ENCODE measurements around the gene AJM1. TPM values are rescaled to one million over a fixed set of nuclear protein-coding genes. Genes with fewer than 3 reads are reported as not detected.

AJM1 gene
- total RNA-seq, 1 experiment from 2014 or later: 1.1 TPM

DNA sequence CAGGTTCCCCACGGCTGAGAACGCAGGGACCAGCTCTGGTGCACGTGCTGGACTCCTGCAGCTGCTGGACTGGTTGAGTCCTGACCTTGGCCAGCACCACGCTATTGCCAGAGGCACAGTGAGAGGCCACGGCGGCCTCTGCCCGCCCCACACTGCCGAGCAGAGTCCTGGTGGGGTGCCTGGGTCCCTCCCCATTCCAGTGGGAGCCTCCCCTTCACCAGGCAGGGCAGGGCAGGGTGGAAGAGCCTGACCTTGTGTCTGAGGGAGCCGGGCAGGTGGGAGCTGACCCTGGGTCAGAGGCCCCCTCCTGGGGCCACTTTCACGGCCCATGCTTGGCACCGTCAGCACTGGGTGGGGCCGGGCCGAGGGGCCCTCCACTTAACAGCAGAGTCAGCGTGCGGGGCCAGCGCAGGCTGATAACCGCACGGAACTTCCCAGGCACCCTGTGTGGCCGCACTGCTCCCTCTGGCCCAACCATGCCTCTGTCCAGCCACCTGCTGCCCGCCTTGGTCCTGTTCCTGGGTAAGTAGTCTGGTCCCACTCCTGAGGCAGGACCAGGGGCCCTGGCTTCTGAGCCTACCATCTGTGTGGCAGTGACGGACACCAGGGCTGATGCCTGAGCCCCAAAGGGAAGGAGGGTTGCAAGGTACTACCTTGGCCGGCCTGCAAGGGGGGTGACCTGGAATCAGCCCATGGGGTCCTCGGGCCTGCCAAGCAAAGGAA is 9.8 kb downstream of the AJM1 start, which contains the start of gene MAMDC4:
TSS of gene MAMDC4 (plus strand) at position 406 of the 723 bp plus-strand sequence. CDS start at position 477, 71 bp downstream.
- DNase-seq (ENCODE audit: low spot score): no peak
- in situ Hi-C loops (cut with HindIII; ENCODE audit: low sequenced_read_pairs): no loop called here

DNA sequence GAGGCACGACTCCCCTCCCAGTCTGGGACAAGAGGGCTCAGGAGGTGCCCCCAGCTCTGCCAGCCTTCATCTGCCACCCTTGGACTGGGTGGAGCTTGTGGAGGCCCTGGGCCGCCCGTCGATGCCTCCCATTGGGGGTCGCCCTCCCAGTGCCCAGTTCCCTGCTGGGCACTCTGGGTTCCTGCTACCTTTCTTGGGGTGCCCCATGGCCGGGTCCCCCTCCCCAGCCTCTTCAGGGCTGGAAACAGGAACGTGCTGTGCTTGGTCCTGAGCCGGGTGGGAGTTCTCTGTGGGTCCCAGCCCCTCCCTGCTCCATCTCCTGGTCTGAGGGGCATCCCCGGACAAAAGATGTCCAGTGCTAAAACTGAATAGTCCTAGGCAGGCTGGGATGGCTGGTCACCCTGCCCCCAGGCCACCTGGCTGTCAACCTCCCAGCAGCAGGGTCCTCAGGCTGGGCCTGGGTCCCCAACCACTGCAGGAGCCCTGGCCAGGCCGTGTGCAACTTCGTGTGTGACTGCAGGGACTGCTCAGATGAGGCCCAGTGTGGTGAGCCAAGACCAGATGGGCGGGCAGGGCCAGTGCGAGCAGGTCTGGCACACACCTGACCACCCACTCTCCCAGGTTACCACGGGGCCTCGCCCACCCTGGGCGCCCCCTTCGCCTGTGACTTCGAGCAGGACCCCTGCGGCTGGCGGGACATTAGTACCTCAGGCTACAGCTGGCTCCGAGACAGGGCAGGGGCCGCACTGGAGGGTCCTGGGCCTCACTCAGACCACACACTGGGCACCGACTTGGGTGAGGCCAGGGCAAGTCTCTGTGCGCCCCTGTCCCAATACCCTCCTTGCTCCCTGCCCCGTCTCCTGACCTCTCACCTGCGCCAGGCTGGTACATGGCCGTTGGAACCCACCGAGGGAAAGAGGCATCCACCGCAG is 10.7 kb downstream of the AJM1 start:
- DNase-seq (ENCODE audit: low spot score): no peak
- in situ Hi-C loops (cut with HindIII; ENCODE audit: low sequenced_read_pairs): no loop called here

DNA sequence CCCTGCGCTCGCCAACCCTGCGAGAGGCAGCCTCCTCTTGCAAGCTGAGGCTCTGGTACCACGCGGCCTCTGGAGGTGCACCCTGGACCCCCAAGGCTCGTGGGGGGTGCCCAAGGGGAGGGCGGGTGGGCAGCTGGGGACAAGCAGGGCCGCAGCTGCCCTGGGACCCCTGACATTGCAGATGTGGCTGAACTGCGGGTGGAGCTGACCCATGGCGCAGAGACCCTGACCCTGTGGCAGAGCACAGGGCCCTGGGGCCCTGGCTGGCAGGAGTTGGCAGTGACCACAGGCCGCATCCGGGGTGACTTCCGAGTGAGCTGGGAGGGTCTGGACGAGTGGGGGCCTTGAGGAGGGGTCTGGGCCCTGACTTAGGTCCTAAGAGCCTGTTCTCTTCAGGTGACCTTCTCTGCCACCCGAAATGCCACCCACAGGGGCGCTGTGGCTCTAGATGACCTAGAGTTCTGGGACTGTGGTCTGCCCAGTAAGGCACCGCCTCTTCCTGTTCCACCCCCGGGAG is 11.4 kb downstream of the AJM1 start:
- in situ Hi-C loops (cut with HindIII; ENCODE audit: low sequenced_read_pairs): no loop called here
- no peak for DNase-seq (ENCODE audit: low spot score)

DNA sequence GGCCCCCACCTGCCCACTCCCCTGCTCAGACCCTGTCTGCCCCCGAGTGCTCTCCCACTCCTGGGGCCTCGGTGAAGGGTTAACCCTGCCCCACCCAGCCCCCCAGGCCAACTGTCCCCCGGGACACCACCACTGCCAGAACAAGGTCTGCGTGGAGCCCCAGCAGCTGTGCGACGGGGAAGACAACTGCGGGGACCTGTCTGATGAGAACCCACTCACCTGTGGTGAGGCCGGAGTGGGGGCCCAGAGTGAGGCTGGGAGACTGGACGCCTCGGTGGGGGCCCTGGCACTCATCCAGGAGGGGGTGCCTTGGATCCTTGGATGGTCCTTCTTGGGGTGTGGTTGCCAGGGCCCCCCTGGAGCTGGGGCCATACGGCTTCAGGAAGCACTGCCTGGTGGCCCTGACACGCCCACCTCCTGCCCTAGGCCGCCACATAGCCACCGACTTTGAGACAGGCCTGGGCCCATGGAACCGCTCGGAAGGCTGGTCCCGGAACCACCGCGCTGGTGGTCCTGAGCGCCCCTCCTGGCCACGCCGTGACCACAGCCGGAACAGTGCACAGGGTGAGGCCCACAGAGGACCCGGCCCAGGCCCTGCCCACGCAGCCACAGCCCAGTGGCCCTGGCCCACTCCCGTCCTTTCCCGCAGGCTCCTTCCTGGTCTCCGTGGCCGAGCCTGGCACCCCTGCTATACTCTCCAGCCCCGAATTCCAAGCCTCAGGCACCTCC is 12.0 kb downstream of the AJM1 start:
- no peak for DNase-seq (ENCODE audit: low spot score)

DNA sequence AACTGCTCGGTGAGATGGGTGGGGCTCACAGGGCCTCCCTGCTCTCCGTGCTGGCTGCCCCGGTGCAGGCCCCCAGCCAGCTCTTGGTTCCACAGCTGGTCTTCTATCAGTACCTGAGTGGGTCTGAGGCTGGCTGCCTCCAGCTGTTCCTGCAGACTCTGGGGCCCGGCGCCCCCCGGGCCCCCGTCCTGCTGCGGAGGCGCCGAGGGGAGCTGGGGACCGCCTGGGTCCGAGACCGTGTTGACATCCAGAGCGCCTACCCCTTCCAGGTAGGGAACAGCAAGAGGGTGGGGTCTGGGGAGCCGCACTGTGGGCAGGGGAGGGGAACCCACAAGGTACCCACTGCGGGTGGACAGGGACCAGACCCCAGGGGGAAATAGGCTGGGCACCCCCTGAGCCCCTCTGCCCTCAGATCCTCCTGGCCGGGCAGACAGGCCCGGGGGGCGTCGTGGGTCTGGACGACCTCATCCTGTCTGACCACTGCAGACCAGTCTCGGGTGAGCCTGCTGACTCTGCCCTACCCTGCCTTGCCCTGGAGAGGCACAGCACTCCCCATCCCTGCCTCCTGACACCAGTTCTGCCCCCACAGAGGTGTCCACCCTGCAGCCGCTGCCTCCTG is 12.7 kb downstream of the AJM1 start:
- in situ Hi-C loops (cut with HindIII; ENCODE audit: low sequenced_read_pairs): no loop called here
- no peak for DNase-seq (ENCODE audit: low spot score)

More for the DNA sequence above, 12.0 kb downstream of the AJM1 start:
- in situ Hi-C loops (cut with HindIII; ENCODE audit: low sequenced_read_pairs): no loop called here

DNA sequence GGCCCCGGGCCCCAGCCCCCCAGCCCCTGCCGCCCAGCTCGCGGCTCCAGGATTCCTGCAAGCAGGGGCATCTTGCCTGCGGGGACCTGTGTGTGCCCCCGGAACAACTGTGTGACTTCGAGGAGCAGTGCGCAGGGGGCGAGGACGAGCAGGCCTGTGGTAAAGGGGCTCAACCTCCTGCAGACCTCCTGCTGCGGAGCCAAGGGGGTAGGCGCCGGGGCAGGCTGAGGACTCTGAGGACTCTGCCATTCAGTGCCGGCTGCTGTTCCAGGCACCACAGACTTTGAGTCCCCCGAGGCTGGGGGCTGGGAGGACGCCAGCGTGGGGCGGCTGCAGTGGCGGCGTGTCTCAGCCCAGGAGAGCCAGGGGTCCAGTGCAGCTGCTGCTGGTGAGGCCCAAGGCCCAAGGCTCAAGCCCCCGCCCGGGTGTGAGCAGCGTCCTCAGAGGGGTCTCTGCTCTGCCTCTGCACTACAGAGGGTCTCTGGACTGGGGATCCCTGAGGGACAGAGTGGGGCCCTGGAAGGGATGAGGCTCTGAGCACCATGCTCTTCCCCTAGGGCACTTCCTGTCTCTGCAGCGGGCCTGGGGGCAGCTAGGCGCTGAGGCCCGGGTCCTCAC is 13.3 kb downstream of the AJM1 start:
- in situ Hi-C loops (cut with HindIII; ENCODE audit: low sequenced_read_pairs): no loop called here
- DNase-seq (ENCODE audit: low spot score): no peak

DNA sequence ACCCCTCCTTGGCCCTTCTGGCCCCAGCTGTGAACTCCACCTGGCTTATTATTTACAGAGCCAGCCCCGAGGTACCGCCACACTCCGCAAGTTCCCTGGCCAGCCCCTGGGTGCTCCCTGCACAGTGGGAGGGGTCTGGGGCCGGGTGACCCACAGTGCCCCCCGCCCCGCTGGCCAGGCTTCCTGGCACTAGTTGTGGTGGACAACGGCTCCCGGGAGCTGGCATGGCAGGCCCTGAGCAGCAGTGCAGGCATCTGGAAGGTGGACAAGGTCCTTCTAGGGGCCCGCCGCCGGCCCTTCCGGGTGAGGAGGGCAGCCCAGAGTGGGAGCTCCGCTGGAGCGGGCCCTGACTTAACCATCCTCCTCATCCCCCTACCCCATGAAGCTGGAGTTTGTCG is 13.8 kb downstream of the AJM1 start:
- in situ Hi-C loops (cut with HindIII; ENCODE audit: low sequenced_read_pairs): no loop called here
- no peak for DNase-seq (ENCODE audit: low spot score)

DNA sequence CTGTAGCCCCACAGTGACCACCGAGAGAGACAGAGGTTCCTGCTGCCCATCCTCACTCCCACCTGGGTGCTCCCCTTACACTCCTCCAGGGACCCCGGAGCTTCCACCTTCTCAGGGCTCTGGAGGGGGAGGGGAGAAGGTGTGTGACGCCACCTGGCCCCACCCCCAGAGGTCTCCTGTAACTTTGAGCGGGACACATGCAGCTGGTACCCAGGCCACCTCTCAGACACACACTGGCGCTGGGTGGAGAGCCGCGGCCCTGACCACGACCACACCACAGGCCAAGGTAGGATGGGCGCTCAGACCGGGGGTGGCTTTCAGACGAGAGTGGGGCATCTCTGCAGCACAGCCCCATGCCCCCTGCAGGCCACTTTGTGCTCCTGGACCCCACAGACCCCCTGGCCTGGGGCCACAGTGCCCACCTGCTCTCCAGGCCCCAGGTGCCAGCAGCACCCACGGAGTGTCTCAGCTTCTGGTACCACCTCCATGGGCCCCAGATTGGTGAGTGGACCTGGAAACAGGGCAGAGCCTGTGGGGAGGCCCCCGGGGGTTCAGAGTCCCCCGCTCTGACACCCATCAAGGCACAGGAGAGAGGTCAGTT is 14.4 kb downstream of the AJM1 start:
- no peak for DNase-seq (ENCODE audit: low spot score)

DNA sequence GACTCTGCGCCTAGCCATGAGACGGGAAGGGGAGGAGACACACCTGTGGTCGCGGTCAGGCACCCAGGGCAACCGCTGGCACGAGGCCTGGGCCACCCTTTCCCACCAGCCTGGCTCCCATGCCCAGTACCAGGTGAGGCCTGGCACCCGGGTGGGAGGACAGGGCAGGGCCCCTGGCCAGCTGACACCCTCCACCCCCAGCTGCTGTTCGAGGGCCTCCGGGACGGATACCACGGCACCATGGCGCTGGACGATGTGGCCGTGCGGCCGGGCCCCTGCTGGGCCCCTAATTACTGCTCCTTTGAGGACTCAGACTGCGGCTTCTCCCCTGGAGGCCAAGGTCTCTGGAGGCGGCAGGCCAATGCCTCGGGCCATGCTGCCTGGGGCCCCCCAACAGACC is 14.9 kb downstream of the AJM1 start:
- in situ Hi-C loops (cut with HindIII; ENCODE audit: low sequenced_read_pairs): no loop called here
- no peak for DNase-seq (ENCODE audit: low spot score)

More for the DNA sequence above, 14.4 kb downstream of the AJM1 start:
- in situ Hi-C loops (cut with HindIII; ENCODE audit: low sequenced_read_pairs): no loop called here

DNA sequence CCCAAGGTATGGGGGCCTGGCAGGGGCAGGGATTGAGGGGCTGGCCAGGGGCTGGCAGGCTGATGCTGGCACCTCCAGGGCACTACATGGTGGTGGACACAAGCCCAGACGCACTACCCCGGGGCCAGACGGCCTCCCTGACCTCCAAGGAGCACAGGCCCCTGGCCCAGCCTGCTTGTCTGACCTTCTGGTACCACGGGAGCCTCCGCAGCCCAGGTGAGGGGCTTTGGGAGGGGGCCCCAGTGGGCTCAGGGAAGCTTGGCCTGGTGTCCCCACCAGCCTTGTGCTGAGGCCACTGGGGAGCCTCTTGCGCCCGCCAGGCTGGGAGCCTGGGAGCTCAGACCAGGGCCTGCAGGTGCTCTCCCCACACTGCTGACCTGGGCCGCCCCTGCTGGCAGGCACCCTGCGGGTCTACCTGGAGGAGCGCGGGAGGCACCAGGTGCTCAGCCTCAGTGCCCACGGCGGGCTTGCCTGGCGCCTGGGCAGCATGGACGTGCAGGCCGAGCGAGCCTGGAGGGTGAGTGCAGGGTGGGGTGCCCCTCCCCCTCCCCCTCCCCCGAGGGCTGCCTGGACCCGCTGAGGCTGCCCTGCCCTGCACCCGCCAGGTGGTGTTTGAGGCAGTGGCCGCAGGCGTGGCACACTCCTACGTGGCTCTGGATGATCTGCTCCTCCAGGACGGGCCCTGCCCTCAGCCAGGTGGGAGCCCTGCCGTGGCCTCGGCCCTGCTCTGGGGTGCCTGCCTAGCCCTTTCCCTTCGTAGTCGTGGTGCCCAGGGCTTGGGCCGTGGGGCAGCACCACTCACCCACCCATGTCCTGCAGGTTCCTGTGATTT is 15.5 kb downstream of the AJM1 start:
- in situ Hi-C loops (cut with HindIII; ENCODE audit: low sequenced_read_pairs): no loop called here
- no peak for DNase-seq (ENCODE audit: low spot score)

DNA sequence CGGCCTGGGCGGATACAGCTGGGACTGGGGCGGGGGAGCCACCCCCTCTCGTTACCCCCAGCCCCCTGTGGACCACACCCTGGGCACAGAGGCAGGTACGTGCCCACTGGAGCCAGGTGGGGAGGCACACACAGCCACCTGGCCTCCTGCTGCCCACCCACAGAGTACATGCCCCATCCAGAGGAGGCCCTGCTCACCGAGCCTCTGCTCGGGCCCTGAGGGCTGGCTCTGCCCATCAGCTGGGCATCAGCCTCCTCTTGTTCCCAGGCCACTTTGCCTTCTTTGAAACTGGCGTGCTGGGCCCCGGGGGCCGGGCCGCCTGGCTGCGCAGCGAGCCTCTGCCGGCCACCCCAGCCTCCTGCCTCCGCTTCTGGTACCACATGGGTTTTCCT is 16.2 kb downstream of the AJM1 start:
- DNase-seq (ENCODE audit: low spot score): no peak
- in situ Hi-C loops (cut with HindIII; ENCODE audit: low sequenced_read_pairs): no loop called here

DNA sequence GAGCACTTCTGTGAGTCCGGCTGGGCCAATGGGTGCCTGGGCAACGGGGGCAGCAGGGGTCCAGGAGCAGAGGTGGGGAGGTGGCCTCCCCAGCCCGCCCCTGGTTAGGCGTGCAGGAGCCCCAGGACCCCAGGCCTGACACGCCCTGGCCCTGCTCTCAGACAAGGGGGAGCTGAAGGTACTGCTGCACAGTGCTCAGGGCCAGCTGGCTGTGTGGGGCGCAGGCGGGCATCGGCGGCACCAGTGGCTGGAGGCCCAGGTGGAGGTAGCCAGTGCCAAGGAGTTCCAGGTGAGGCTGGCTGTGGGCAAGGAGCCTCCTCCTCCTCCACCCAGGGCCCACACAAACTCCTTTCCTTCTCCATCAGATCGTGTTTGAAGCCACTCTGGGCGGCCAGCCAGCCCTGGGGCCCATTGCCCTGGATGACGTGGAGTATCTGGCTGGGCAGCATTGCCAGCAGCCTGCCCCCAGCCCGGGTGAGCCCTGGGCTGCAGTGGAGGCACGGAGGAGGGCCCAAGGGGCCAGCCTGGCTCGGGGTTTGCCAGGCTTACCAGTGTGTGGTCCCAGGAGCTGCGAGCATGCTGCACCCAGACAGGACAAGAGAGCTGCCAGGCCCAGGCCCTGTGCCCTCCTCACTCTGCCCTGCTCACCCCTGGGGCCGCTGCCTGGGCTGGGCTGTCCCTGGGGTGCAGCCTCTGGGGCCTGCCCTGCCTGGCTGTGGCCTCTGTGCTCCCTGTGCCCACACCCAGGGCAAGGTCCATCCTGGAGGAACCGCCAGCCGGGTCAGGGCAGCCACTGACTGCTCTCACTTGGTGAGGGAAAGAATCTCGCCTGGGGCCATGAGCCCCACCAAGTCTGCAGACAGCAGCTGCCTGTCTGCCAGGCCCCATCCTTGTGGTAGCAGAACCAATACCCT is 16.8 kb downstream of the AJM1 start:
- peak; percentile 81 for DNase-seq (ENCODE audit: low spot score)
- in situ Hi-C loops (cut with HindIII; ENCODE audit: low sequenced_read_pairs): no loop called here

DNA sequence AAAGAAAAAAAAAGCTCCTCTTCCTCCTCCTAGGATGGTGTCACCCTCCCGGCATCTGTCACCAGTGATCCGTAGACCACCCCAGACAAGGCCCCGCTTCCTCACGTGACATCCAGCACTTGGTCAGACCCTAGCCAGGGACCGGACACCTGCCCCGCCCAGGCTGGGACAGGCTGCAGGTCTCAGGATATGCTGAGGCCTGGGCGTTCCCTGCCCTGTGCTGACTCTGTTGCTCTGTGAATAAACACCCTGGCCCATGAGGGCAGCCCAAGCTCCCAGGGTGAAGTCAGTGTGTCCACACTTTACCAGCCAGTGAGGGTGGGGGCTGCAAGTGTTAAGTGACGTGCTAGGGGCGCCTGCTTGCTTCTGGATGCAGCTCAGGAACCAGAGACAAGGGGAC is 18.3 kb downstream of the AJM1 start:
- in situ Hi-C loops (cut with HindIII; ENCODE audit: low sequenced_read_pairs): no loop called here
- DNase-seq (ENCODE audit: low spot score): no peak

DNA sequence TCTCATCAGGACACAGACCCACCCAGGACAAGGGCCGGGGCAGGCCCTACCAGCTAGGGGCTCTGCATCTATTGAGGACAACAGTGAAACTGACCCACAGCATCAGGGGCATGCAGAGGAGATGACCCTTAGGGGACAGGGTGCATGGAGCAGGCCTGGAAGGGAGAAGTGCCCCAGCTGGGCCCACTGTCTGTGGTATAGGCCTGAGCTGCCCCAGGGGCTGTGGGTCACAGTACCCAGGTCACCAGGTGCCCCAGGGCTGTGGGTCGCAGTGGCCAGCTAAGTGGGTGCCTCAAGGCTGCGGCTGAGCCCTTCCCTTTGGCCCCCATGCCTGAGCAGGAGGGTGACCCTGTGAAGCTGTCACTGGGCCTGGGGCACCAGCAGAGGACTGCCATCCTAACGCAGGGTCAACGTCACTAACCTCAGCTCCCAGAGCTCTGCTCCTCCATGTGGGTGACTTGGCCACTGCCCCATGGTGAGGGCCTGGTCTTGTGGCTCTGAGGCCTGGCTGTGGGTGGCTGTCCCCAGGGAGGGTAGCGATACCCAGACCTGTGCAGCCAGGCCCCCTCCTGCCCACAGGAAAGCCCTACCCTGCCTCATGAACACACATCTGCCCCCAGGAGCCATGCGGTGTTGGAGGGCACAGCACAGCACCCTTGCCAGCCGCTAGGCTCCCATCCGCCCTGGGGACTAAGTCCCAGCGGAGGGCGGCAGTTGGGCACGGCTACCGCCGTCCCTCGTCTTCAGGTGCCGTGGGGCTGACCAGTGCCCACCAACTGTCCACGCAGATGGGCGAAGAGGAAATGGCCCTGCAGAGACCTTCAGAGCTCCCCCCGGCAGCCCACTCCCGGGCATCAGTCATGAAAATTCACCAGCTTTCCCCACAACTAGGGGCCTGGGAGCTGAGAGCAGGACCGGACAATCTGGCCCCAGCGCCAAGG is 18.9 kb downstream of the AJM1 start:
- in situ Hi-C loops (cut with HindIII; ENCODE audit: low sequenced_read_pairs): no loop called here

DNA sequence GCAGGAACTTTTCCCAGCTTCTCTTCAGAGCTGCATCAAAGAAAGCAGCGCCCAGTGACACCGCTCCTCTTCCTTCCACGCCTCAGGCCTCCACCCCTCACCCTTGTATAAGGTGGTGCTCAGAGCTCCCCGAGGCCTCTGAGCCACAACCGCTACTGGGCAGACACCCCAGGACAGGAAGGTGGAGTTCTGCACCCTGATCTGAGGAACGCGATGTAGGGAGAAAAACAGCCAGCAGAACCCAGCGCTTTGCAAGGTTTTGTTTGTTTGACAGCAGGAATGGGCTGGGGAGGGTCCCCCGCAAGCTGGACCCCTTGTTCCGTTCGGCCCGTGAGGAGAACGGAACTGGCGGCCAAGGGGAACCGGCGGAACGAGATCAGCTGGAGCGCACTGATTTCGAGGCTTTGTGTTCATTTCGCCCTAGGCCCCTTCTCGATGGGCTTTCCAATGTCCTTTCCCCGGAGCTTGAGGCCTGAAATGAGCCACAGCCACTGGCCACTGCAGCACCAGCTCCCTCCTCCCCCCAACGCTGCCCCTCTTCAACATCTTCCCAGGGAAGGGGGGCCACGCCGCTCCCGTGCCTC is 19.7 kb downstream of the AJM1 start:
- no peak for DNase-seq (ENCODE audit: low spot score)
- in situ Hi-C loops (cut with HindIII; ENCODE audit: low sequenced_read_pairs): no loop called here

More for the DNA sequence above, 18.9 kb downstream of the AJM1 start:
- no peak for DNase-seq (ENCODE audit: low spot score)
